WTC11 (cell line): Measurements from ENCODE around the gene GRIP2.

Source experiments
- ATF2 ChIP-seq: sonication (generic); formaldehyde crosslinking; IDR thresholded peaks from 2 replicates; pipeline ENCODE4 v1.8.1; 2022; ENCODE audit warnings: low read depth, missing genetic modification reagents, borderline replicate concordance
- ATF3 ChIP-seq: sonication (generic); formaldehyde crosslinking; conservative IDR thresholded peaks from 2 replicates; pipeline ENCODE4 v1.8.1; 2022; ENCODE audit warnings: mild to moderate bottlenecking, missing genetic modification reagents
- CBFB ChIP-seq: sonication (generic); formaldehyde crosslinking; IDR thresholded peaks from 2 replicates; pipeline ENCODE4 v1.8.1; 2022; ENCODE audit warnings: mild to moderate bottlenecking, low read depth, missing genetic modification reagents
- CREB1 ChIP-seq: sonication (generic); formaldehyde crosslinking; IDR thresholded peaks from 2 replicates; pipeline ENCODE4 v1.8.0; 2023; ENCODE audit warnings: mild to moderate bottlenecking, missing genetic modification reagents
- CTCF ChIP-seq: fragments of 200-600 bp; IDR thresholded peaks from 2 replicates; pipeline ENCODE4 v1.8.0; 2022; ENCODE audit warnings: antibody characterized with exemption
- E2F1 ChIP-seq: sonication (generic); formaldehyde crosslinking; IDR thresholded peaks from 2 replicates; pipeline ENCODE4 v1.8.0; 2022; ENCODE audit warnings: mild to moderate bottlenecking, missing genetic modification reagents
- ESRRA ChIP-seq: sonication (generic); formaldehyde crosslinking; IDR thresholded peaks from 2 replicates; pipeline ENCODE4 v1.8.1; 2022; ENCODE audit warnings: mild to moderate bottlenecking, missing genetic modification reagents, borderline replicate concordance
- HMGXB4 ChIP-seq: sonication (generic); formaldehyde crosslinking; IDR thresholded peaks from 2 replicates; pipeline ENCODE4 v1.8.1; 2023; ENCODE audit warnings: mild to moderate bottlenecking, moderate library complexity, missing genetic modification reagents
- MLX ChIP-seq: sonication (generic); formaldehyde crosslinking; IDR thresholded peaks from 2 replicates; pipeline ENCODE4 v1.8.1; 2023; ENCODE audit warnings: mild to moderate bottlenecking, missing genetic modification reagents, moderate library complexity
- NFE2L1 ChIP-seq: sonication (generic); formaldehyde crosslinking; IDR thresholded peaks from 2 replicates; pipeline ENCODE4 v1.8.1; 2023; ENCODE audit warnings: missing genetic modification reagents
- NR1H2 ChIP-seq: sonication (generic); formaldehyde crosslinking; IDR thresholded peaks from 2 replicates; pipeline ENCODE4 v1.9.0; 2021; ENCODE audit warnings: mild to moderate bottlenecking, moderate library complexity, missing genetic modification reagents
- USF1 ChIP-seq: sonication (generic); formaldehyde crosslinking; IDR thresholded peaks from 2 replicates; pipeline ENCODE4 v1.8.0; 2022; ENCODE audit warnings: mild to moderate bottlenecking, missing genetic modification reagents

GRCh38 chr3:14531856-14532395 is 8.2 kb downstream of the GRIP2 start:
- TF ChIP-seq CTCF (no peak), NFE2L1 (CRISPR knock-in tag) (no peak), ESRRA (CRISPR knock-in tag) (no peak), ATF3 (CRISPR knock-in tag) (no peak), USF1 (CRISPR knock-in tag) (no peak), HMGXB4 (CRISPR knock-in tag) (no peak), E2F1 (CRISPR knock-in tag) (no peak), CBFB (no peak), ATF2 (no peak), CREB1 (no peak), NR1H2 (CRISPR knock-in tag) (no peak), MLX (CRISPR knock-in tag) (no peak)
